Measurements from ENCODE around the gene MKX.

The MKX gene

DNA sequence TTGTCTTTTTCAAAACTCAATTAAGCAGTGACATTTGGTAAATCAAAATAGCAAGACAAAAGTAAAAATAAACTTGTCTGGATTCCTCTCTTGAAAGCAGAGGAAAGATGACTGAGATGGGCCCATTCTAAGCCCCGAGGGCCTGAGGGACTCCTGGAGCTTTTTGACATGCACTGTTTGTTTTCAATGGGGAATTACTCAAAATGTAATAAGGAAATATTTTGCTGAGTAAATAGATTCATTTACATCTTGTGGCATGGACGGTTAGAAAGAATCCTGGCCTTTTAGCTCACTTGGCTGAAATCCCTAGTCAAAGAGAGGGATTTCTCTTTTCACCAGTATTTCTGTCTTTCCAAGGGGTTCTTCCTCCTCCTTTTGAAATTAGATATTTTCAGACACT is 108.0 kb downstream of the MKX start:
- no peak for DNase-seq (ENCODE audit: insufficient read length, low spot score)
- FAIRE-seq: no peak
- TF ChIP-seq POLR2A (IDR thresholded peaks at IDR 0.05; ENCODE audit: low read depth, low read length): no peak

DNA sequence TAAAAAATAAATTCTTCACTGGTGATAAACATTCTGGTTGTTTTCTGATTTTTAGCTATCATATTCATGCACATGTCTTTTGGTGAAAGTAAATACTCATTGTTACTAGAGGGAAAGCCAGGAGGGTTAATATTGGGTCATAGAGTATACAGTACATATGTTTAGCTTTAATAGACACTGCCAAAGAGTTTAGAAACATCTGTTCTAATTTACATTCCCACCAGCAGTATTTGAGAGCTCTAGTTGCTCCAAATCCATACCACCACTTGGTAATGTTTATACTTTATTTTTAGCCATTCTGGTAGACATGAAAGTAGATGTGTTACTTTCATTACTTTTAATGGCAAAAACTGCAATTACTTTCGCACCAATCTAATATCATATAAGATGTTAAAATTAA is 108.8 kb downstream of the MKX start:
- no peak for TF ChIP-seq POLR2A (IDR thresholded peaks at IDR 0.05; ENCODE audit: low read depth, low read length)
- no peak for DNase-seq (ENCODE audit: insufficient read length, low spot score)
- FAIRE-seq: no peak

DNA sequence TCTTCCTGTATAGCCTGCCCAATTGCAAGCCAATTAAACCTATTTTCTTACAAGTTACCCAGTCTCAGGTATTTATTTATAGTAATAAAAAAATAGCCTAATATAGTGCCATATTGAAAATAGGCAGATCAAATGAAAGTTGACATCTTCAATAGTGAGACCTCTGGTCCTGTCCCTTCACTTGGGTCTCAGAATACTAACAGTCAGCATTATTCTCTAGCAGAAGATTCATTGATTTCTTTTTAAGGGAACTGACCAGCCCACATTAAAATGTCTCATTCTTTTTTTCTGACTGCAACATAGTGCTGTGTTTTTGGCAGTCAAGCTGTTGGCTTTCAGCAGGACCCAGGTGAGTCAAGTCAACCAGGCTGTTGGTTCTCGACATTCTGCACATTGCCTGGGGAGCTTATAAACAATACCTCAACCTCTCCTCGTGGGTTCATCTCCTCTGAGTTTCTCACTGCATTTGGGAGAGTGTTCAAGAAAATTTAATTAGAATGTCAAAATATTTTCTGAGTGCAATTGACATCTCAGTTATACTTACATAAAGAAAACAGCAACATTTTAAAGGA is 109.8 kb downstream of the MKX start:
- no peak for TF ChIP-seq POLR2A (IDR thresholded peaks at IDR 0.05; ENCODE audit: low read depth, low read length)
- DNase-seq (ENCODE audit: insufficient read length, low spot score) (no peak), FAIRE-seq (no peak)

DNA sequence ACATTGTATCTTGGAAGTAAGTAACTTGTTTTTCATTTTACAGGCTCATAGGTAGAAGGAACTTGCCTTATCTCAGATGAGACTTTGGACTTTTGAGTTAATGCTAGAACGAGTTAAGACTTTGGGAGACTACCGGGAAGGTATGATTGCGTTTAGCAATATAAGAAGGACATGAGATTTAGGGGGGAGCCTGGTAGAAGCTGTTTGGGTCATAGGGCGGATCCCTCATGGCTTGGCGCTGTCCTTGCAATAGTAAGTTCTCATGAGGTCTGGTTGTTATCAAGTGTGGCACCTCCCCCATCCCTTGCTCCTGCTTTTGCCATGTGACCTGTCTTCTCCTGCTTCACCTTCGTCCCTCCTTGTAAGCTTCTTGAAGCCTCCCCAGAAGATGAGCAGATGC is 110.3 kb downstream of the MKX start:
- FAIRE-seq (no peak), DNase-seq (ENCODE audit: insufficient read length, low spot score) (no peak)
- TF ChIP-seq POLR2A (IDR thresholded peaks at IDR 0.05; ENCODE audit: low read depth, low read length): no peak

DNA sequence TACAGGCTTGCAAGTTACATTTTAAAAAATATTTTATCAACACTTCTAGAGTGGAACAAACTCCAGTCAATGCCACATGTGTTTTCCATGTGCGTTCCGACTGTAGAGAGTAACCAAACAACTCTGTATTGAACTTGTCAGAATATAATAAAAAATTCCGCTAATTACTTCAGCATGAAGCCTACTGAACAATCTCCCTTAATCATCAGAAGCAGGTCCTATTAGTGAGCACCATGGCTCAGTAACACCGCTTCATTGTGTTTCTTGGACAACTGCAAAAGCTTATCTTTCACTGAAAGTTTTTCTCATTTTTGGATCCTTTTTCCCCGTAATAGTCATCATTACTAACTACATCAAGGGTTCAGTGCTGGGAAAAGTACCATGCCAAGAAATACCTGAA is 117.0 kb downstream of the MKX start:
- no peak for TF ChIP-seq POLR2A (IDR thresholded peaks at IDR 0.05; ENCODE audit: low read depth, low read length)
- DNase-seq (ENCODE audit: insufficient read length, low spot score) (no peak), FAIRE-seq (no peak)

DNA sequence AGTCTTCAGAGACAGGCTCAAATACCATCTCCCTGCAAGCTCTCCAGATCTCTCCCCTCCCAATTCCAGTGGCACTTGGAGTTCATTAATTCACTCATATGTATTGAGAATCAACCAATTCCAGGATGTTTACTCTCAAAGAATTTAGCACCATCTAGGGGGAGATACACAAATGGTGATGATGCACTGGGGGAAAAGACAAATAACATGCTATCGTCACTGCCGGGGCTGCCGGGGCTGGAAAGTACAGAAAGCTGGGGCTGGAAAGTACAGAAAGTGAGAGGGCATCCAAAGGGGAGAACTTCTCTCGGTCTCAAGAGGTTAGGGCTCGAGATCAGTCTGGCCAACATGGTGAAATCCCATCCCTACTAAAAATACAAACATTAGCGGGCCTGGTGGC is 118.7 kb downstream of the MKX start:
- no peak for TF ChIP-seq POLR2A (IDR thresholded peaks at IDR 0.05; ENCODE audit: low read depth, low read length)
- DNase-seq (ENCODE audit: insufficient read length, low spot score): no peak
- FAIRE-seq: no peak

DNA sequence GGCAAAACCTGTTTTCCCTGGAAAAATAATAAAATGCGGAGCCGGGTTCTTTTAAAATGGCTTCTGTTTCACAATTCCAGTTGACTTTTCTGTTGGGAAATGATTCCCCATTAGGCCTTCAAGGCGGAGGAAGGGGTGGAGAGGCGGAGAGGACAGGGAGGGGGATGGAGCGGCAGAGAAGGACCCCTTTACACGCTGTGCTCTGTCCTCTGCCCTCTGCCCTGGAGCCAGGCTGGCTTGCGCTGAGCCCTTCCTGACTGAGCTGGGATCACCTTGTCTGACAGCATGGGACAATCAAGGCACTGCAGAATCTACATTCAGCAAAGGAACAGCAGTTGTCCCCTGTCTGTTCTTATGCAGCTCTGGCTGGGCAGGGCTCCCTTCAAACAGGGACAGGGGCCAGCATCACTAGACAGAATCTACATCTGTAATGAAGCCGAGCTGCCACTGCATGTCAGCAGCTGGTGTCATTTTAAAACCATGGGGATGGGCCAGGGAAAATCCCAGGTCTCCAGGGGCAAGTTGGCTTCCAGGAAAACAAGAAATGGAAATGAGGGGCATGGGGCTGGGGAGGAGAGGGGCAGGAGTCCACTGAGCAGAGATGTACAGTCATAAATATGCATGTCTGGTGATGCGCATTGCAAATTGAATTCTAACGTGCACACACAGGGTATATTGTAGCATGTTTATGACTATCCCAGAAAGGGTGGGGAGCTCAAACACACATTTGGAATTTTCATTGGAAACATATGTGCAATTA is 120.0 kb downstream of the MKX start:
- DNase-seq (ENCODE audit: insufficient read length, low spot score): no peak
- TF ChIP-seq POLR2A (IDR thresholded peaks at IDR 0.05; ENCODE audit: low read depth, low read length): no peak
- no peak for FAIRE-seq

DNA sequence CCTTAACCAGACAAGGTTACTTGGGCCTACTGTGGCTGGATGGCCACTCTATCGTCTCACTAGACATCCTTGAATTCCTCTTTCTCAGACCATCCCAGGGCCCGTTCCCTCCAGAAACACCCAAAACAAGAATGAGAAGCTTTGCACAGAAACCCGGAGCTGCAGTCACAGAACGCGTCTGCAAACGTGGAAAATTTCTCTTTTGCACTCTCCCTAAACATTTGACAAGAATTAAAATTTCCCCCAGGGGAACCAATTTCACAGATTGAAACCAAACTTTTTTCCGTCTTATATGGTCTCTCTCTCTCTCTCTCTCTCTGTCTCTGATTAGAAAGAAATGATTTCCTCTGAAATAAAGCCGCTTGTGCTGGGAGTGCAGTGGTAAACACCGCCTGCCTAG is 120.7 kb downstream of the MKX start:
- FAIRE-seq: no peak
- TF ChIP-seq POLR2A (IDR thresholded peaks at IDR 0.05; ENCODE audit: low read depth, low read length): no peak
- DNase-seq (ENCODE audit: insufficient read length, low spot score): no peak

Measured in H54 (cell line).